ENCODE results near the gene HES1.

DNA sequence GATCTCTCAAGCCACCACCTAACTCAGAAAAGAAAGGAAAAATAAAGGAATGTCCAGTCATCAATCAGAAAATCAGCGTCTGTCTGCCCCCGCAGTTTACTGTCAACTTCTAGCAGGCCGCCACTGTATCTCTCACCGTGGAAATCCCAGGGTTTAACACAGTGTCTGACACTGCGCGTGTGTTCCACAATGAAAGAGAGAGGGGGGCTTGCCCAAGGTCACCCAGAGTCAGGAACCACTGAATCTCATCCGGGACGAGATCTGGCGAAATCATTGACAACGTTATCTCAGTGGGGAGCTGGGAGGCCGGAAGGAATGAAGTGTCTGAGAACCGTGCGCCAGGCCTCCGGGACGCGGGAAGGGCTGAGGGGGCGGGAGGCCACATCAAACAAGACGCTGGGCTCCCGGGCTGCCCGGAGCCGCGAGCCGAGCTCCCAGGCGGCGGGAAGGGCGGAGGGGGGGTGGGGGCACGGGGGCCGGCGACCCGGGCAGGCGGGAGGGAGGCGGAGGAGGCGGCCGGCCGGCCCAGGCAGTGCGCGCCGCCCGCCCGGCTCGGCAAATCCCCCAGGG lies 2.2 kb upstream of the HES1 start:
- TF ChIP-seq, protein P1, sequence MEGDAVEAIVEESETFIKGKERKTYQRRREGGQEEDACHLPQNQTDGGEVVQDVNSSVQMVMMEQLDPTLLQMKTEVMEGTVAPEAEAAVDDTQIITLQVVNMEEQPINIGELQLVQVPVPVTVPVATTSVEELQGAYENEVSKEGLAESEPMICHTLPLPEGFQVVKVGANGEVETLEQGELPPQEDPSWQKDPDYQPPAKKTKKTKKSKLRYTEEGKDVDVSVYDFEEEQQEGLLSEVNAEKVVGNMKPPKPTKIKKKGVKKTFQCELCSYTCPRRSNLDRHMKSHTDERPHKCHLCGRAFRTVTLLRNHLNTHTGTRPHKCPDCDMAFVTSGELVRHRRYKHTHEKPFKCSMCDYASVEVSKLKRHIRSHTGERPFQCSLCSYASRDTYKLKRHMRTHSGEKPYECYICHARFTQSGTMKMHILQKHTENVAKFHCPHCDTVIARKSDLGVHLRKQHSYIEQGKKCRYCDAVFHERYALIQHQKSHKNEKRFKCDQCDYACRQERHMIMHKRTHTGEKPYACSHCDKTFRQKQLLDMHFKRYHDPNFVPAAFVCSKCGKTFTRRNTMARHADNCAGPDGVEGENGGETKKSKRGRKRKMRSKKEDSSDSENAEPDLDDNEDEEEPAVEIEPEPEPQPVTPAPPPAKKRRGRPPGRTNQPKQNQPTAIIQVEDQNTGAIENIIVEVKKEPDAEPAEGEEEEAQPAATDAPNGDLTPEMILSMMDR (IDR thresholded peaks at IDR 0.05): no peak
- TF ChIP-seq EP300 (IDR thresholded peaks at IDR 0.05) (no peak), POLR2AphosphoS5 (IDR thresholded peaks at IDR 0.05) (peak; percentile 47), POLR2A (IDR thresholded peaks at IDR 0.05) (no peak)
